Panc1 (cell line): Measurements from ENCODE around the gene SLC35E2B. TPM values are rescaled to one million over a fixed set of nuclear protein-coding genes. Genes with fewer than 3 reads are reported as not detected.

ENCODE experiments used
- ATAC-seq: fragments of 200-7000 bp; cut with Tn5 transposase; 2 replicates; pipeline ENCODE4 v1.9.1; 2020; ENCODE audit warnings: mild to moderate bottlenecking, moderate library complexity
- BruUV-seq: library from RNA; stranded (reverse); fragments of 400-500 nt; replicated peaks from 2 replicates; lab custom pipeline; 2021; lab: Mats Ljungman, UMichigan
- CTCF ChIA-PET: fragments of 300-600 bp; sonication (Branson Sonifier 250); formaldehyde crosslinking; loops from one replicate; lab custom pipeline; 2022; ENCODE audit warnings: antibody characterized with exemption; lab: Charles Lee
- POLR2A ChIA-PET: fragments of 300-600 bp; sonication (Branson Sonifier 250); formaldehyde crosslinking; loops from one replicate; lab custom pipeline; 2022; ENCODE audit warnings: antibody characterized with exemption; lab: Charles Lee
- DNase-seq: peaks from one replicate; pipeline ENCODE4 v3.0.0-alpha.2; 2010; ENCODE audit warnings: low read depth, low spot score
- H3K27ac ChIP-seq: 2 replicates; pipeline ENCODE4 v1.5.1; 2011; ENCODE audit warnings: mild to moderate bottlenecking, low read length, inconsistent platforms
- H3K27me3 ChIP-seq: fragments of 200-500 bp; sonication (Bioruptor generic); 2 replicates; pipeline ENCODE4 v1.6.0; 2014; ENCODE audit warnings: low read length, inconsistent platforms; ENCODE audit not compliant: control insufficient read depth, insufficient read depth
- H3K36me3 ChIP-seq: fragments of 200-500 bp; sonication (Bioruptor generic); 2 replicates; pipeline ENCODE4 v1.5.1; 2014; ENCODE audit warnings: inconsistent platforms, mild to moderate bottlenecking, low read length, moderate library complexity; ENCODE audit not compliant: control insufficient read depth, insufficient read depth
- H3K4me1 ChIP-seq: 2 replicates; pipeline ENCODE4 v1.5.1; 2011; ENCODE audit warnings: inconsistent platforms, mild to moderate bottlenecking, low read length, moderate library complexity; ENCODE audit not compliant: control insufficient read depth, insufficient read depth
- H3K4me3 ChIP-seq, 2 experiments: 2 replicates each; pipeline ENCODE4 v1.5.1; 2011 to 2012; ENCODE audit warnings: low read depth in 2 of 2, low read length in 2 of 2, mild to moderate bottlenecking in 2 of 2, inconsistent platforms in 1 of 2, moderate library complexity in 1 of 2
- H3K9me3 ChIP-seq: fragments of 200-500 bp; sonication (Bioruptor generic); 2 replicates; pipeline ENCODE4 v1.5.1; 2014; ENCODE audit warnings: low read depth, mild to moderate bottlenecking, inconsistent platforms, low read length, moderate library complexity; ENCODE audit not compliant: control insufficient read depth, insufficient read depth
- CTCF ChIP-seq: fragments of 450-650 bp; IDR thresholded peaks from 2 replicates; pipeline ENCODE4 v1.5.1; 2017; ENCODE audit warnings: mild to moderate bottlenecking
- POLR2AphosphoS5 ChIP-seq: IDR thresholded peaks from 2 replicates; pipeline ENCODE4 v1.6.1; 2012; ENCODE audit warnings: mild to moderate bottlenecking, low read depth, low read length, moderate library complexity
- REST ChIP-seq, 2 experiments: IDR thresholded peaks; 2 replicates each; pipeline ENCODE4 v1.6.1; 2011 to 2012; ENCODE audit warnings: low read depth in 2 of 2, control low read depth in 1 of 2, low read length in 1 of 2, mild to moderate bottlenecking in 1 of 2, moderate library complexity in 1 of 2; ENCODE audit not compliant: insufficient read depth in 1 of 2
- SIN3A ChIP-seq: IDR thresholded peaks from 2 replicates; pipeline ENCODE4 v1.6.1; 2012; ENCODE audit warnings: low read depth, mild to moderate bottlenecking, low read length, moderate library complexity, borderline replicate concordance; ENCODE audit not compliant: insufficient read depth
- TCF7L2 ChIP-seq: IDR thresholded peaks from 2 replicates; pipeline ENCODE4 v1.6.1; 2011; ENCODE audit warnings: mild to moderate bottlenecking, low read depth, low read length, inconsistent platforms
- in situ Hi-C: cut with HindIII; loops from 2 replicates; pipeline ENCODE4 v1.10.0; 2016; ENCODE audit warnings: low sequenced_read_pairs, low pct_unique_long_range_greater_than_20kb
- intact Hi-C: fragments of 100-400 bp; cut with micrococcal nuclease; formaldehyde crosslinking; loops from one replicate; pipeline ENCODE4 v1.10.0; 2022; ENCODE audit not compliant: unreplicated experiment
- total RNA-seq: library from RNA; stranded (reverse); gene quantifications from one replicate; pipeline ENCODE4 v1.2.1, GENCODE V29; 2021; ENCODE audit not compliant: unreplicated experiment

SLC35E2B gene
- total RNA-seq, 1 experiment from 2014 or later, result 75.7 TPM

GRCh38 chr1:1618396-1619068 lies 74.1 kb downstream of the SLC35E2B start:
- Histone ChIP-seq H3K36me3 (no peaks in the 10 kb centered on the region), H3K4me1 (peaks cover 18% of the 10 kb centered on the region), H3K27me3 (no peaks in the 10 kb centered on the region), H3K9me3 (no peaks in the 10 kb centered on the region), H3K4me3 (no peak overlapping the region), H3K27ac (no peak overlapping the region)
- ChIA-PET POLR2A (no interaction called here), CTCF (interaction anchor here (0.6 kb wide), 1 partner anchor 33 kb away, joined by 3 read pairs; no protein-coding TSS in a partner anchor)
- BruUV-seq, result no TSS peak
- DNase-seq (no peak), ATAC-seq (no peak)
- intact Hi-C loops (no loop called here), in situ Hi-C loops (no loop called here)
- TF ChIP-seq SIN3A (no peak), REST (IDR thresholded peaks at IDR 0.05; ENCODE audit: insufficient read depth in 1 of 2, low read depth in 2 of 2, low read length in 1 of 2) (no peak), CTCF (no peak)

- BruUV-seq, result no TSS peak
- Histone ChIP-seq H3K36me3 (no peaks in the 10 kb centered on the region), H3K27me3 (no peaks in the 10 kb centered on the region), H3K27ac (no peak overlapping the region), H3K4me3 (no peak overlapping the region), H3K9me3 (no peaks in the 10 kb centered on the region), H3K4me1 (peaks cover 20% of the 10 kb centered on the region)
- in situ Hi-C loops, result no loop called here
- POLR2A ChIA-PET, result interaction anchor here (0.6 kb wide), 1 partner anchor 63 kb away, joined by 13 read pairs; no protein-coding TSS in a partner anchor
- DNase-seq (no peak), ATAC-seq (no peak)
- TF ChIP-seq TCF7L2, result no peak
- no peak for TF ChIP-seq POLR2AphosphoS5
- no peak for TF ChIP-seq REST (IDR thresholded peaks at IDR 0.05; ENCODE audit: insufficient read depth in 1 of 2, low read depth in 2 of 2, low read length in 1 of 2)
- no peak for TF ChIP-seq CTCF
- TF ChIP-seq SIN3A, result no peak
- CTCF ChIA-PET, result no interaction called here
- intact Hi-C loops, result no loop called here
These were observed 74.7 kb downstream of the SLC35E2B start for GRCh38 chr1:1617925-1618324.
